Ovary (tissue), 3 donors: Measurements from ENCODE around the gene CSNK2A1.

Experiments used
- EP300 ChIP-seq: sonication (generic); formaldehyde crosslinking; IDR thresholded peaks from one replicate; pipeline ENCODE4 v1.6.1; 2017; ENCODE audit warnings: antibody characterized with exemption
- POLR2A ChIP-seq: fragments of 450-650 bp; IDR thresholded peaks from one replicate; pipeline ENCODE4 v1.6.1; 2017; ENCODE audit warnings: antibody characterized with exemption, mild to moderate bottlenecking, moderate library complexity
- TF ChIP-seq, protein P1 (sequence below), 3 donors: fragments of 450-650 bp in 2 of 3; fragments of 200-600 bp in 1 of 3; IDR thresholded peaks; one replicate each; pipeline versions ENCODE4 v1.5.1 to v1.8.0; 2016 to 2022; ENCODE audit warnings: antibody characterized with exemption in 3 of 3, mild to moderate bottlenecking in 1 of 3
- donor health status: DM: no; HTN: no; CAD: no.

DNA sequence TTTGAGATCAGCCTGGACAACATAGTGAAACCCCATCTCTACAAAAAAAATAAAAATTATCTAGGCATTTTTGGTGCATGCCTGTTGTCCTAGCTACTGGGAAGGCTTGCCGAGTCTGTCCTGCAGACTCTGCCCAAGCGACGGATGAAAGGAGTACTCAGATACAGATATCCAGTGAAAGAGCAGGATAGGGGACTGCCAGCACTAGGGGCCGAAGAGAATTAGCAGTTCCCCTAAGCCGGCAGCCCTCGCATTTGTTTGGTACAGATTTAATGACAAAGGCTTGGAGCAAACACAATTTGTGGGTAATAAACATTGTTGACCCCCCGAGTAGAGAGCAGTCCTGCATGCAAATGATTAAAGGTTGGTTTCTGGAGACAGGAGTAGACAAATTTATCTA, 75.8 kb downstream of the CSNK2A1 start:
- TF ChIP-seq, protein P1, sequence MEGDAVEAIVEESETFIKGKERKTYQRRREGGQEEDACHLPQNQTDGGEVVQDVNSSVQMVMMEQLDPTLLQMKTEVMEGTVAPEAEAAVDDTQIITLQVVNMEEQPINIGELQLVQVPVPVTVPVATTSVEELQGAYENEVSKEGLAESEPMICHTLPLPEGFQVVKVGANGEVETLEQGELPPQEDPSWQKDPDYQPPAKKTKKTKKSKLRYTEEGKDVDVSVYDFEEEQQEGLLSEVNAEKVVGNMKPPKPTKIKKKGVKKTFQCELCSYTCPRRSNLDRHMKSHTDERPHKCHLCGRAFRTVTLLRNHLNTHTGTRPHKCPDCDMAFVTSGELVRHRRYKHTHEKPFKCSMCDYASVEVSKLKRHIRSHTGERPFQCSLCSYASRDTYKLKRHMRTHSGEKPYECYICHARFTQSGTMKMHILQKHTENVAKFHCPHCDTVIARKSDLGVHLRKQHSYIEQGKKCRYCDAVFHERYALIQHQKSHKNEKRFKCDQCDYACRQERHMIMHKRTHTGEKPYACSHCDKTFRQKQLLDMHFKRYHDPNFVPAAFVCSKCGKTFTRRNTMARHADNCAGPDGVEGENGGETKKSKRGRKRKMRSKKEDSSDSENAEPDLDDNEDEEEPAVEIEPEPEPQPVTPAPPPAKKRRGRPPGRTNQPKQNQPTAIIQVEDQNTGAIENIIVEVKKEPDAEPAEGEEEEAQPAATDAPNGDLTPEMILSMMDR (IDR thresholded peaks at IDR 0.05), result no peak
- TF ChIP-seq EP300 (no peak), POLR2A (no peak)
